Stimulated activated CD4-positive, alpha-beta T cell treated with anti-CD3 and anti-CD28 coated beads, Interleukin-1b, Interleukin-23, amount 100 ng/mL, for 1 hour (primary cell): ENCODE results near the gene COLGALT1.
"Not testable (repeated sequence)": the region's sequence is repeated elsewhere in the genome, so short reads cannot be mapped to it uniquely, and the experiment has no call there.

Experiments
- DNase-seq, 2 donors: peaks; one replicate each; pipeline ENCODE4 v3.0.0-alpha.2; 2020; ENCODE audit warnings: low read depth in 2 of 2

COLGALT1 gene

DNA sequence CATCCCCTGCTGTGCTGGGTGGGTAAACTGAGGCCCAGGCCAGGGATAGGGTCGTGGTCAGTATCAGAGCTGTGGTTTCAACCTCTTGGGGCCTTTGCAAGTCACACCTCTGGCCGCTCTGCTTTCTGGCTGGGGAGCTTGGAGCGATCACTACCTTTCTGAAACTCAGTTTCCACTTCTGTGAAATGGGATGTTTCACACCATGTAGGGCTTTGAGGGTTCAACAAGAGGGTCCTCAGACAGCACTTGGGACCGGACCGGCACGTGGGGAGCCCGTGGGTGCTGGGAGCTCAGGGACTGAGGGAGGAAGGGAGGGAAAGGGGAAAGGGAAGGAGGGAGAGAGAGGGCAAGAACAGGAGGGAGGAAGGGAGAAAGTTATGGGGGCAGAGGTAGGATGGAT lies 22.9 kb upstream of the COLGALT1 start:
- DNase-seq: no peak

DNA sequence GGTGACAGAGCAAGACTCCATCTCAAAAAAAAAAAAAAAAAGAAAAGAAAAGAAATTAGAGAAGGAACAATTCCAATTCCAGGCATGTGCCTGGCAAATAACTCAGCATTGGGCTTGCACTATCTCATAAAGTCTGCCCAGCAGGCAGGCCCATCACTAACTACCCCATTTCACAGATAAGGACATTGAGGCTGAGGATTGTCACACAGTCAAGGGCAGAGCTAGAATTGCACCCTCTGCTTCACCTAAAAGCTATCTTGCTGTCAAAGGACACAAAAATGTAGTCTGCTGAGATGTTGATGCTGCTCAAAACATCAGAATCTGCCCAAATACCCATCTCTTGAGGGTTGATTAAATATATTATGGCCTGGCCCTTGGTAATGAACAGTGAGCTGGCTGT lies 20.7 kb upstream of the COLGALT1 start:
- no peak for DNase-seq

DNA sequence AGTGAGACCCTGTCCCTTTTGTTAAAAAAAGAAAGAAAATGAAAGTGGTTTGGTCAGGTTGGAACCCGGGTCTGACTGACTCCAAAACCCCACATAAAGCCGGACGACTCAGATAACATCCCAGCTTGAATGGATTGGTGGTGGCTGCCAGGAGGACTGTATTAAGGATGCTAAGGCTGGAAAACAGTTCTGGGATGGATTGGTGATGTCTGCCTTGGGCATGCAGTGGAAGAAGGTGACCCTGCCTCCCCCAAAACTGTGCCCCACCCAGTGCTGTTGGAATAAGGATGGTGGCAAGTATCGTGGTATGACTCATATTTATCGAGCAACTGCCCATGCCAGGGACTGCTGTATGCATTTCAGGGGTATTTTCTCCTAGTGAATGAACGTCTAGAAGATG lies 18.5 kb upstream of the COLGALT1 start:
- no peak for DNase-seq

DNA sequence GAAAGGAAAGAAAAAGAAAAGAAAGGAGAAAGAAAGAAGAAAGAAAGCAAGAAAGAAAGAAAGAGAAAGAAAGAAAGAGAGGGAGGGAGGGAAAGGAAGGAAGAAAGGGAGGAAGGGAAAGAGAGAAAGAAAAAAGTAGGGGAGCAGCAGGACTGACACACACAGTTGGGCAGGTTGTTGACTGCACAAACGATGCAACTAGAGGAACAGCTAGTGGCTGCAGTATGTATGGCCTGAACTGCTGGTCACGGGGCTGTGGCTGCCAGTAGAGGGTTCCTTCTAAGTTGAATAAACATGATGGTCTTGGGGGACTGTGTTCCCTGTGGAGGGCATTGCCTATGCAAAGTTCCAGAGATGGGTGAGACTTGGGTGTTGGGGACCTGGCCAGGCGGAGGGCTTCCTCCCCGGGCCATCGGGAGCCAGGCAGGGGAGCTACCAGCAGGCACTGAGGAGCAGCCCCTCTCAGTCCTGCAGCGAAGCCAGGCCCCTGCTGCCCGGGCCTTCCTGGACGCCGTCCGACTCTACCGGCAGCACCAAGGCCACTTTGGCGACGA lies 16.7 kb upstream of the COLGALT1 start:
- no peak for DNase-seq

DNA sequence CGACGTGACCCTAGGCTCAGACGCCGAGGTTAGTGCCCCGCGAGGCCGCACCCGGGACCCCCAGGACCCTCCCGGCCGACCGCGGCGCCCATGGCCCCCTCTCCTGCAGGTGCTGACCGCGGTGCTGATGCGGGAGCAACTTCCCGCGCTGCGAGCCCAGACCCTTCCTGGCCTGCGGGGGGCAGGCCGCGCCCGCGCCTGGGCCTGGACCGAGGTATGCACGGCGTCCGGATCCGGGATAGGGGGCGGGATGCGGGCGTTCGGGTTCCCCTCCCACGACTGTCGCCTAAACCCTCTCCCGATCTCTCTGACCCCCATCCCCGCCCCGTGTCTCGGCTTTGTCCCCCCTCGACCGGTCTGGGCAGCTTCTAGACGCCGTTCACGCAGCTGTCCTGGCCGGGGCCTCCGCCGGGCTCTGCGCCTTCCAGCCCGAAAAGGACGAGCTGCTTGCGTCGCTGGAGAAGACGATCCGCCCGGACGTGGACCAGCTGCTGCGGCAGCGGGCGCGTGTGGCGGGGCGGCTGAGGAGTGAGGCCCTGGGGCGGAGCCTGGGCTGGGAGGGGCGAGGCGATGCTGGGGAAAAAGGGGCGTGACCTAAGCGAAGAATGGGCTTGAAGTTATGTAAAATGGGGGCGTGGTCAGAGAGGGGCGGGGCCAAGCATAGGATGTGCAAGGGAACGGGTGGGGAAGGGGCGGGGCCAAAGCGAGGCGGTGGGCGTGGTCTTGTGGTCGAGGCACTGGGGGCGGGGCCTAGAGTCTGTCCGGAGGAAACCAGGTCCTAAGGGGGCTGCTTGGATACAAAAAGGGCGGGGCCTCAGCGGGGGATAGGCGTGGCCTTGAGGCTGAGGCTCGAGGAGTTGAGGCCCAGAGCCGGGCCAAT lies 16.0 kb upstream of the COLGALT1 start:
- peak; percentile 94 for DNase-seq

DNA sequence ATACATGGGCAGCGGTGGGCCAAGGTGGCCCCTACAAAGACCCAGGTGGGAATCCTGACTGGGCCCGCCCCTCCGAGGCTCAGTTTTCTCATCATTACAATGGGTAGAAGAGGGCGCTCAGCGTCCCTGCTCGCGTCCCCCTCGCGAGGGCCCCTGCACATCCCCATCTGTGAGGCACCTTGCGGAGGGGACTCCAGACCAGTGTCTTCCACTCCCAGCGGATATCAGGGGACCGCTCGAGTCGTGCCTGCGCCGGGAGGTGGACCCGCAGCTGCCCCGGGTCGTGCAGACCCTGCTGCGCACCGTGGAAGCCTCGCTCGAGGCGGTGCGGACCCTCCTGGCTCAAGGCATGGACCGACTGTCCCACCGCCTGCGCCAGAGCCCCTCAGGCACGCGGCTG lies 15.3 kb upstream of the COLGALT1 start:
- no peak for DNase-seq

DNA sequence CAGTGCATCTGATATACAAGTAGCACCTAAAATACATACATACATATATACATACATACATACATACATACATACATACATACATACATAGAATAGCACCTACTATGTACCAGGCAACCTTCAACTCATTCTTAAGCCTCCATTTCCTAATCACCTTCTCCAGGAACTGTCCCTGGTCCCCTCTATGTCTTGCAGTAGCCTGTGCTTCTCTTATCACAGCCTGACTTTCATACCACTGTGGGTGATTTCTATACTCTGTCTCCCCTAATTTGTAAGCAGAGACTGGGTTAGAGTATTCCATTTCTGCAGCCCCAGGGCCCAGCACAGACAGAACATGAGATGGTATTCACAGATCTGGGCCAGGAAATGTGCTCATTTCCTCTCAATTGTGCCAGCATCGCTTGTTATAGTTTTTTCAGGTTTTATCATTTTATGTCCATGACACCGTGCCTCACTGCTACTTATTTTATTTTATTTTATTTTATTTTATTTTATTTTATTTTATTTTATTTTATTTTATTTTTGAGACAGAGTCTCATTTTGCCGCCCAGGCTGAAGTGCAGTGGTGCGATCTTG lies 14.2 kb upstream of the COLGALT1 start:
- DNase-seq: no peak

DNA sequence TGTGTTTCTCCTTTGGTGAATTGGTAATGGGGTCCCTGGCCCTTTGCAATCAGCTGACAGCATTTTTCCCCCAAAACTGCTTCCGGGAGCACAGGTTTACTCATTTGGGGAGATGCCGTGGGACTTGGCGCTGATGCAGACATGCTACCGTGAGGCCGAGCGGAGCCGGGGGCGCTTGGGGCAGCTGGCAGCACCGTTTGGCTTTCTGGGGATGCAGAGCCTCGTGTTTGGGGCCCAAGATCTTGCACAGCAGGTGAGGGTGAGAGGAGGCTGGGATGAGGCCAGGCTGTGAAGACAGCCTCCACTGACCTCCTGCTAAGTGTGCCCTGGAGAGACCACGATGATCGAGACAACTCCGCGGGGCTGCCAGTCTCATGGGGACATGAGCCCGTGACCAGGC lies 13.4 kb upstream of the COLGALT1 start:
- no peak for DNase-seq

DNA sequence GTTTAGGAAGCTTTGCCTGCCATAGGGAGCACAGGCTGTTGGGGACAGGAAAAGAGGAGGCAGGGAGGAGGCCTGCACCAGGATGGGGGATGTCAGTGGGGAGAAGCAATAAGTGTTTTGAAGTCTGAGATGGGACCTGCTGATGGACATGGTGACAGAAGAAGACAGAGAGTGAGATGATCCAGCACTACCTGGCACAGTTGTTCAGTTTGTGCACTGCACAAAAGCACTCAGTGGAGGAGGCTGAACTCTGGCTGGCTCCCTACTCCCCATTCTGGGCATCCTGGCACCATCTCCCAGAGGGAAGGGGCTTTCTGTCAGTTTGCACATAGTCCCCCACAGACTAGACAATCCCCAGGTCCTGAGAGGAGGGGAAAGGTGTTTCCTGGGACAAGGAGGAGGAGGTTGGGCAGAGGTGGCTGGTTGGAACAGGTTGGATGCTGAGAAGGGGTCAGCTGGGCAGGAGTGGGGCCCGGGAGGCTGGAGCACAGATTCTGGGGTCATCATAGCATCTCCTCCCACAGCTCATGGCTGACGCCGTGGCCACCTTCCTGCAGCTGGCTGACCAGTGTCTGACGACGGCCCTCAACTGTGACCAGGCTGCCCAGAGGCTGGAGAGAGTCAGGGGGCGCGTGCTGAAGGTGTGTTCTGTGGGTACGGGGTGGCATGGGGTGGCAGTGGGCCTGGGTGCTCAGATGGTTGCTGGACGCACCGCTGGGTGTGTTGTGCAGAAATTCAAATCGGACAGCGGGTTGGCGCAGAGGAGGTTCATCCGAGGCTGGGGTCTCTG lies 12.5 kb upstream of the COLGALT1 start:
- no peak for DNase-seq

DNA sequence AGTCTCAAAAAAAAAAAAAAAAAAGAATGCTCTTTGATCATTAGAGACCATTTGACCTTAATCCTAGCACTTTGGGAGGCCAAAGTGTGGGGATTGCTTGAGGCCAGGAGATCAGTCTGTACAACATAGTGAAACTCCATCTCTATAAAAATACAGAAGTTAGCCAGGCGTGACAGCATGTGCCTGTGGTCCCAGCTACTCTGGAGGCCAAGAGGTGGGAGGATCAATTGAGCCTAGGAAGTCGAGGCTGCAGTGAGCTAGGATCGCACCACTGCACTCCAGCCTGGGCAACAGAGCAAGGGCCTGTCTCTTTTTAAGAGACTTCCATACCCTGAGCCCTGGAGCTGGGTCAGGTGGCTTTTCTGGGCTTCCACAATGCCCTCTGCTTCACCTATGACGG lies 11.5 kb upstream of the COLGALT1 start:
- DNase-seq: no peak

DNA sequence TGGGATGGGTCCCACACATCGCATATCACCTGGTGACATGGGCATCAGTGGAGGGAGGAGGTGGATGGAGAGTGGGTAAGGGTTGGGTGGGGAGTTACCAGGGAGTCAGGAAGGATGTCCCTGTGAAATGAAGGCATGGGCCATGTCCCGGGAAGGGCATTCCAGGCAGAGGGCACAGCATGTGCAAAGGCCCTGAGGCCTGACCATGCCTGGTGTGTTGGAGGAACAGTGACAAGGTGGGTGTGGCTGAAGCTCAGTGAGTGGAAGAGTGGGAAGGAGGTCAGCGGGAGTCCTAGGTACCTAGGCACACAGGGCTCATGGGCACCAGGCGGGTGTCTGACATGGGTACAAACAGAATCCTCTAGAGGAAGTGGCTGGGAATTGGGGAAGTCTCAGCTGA lies 11.0 kb upstream of the COLGALT1 start:
- no peak for DNase-seq

DNA sequence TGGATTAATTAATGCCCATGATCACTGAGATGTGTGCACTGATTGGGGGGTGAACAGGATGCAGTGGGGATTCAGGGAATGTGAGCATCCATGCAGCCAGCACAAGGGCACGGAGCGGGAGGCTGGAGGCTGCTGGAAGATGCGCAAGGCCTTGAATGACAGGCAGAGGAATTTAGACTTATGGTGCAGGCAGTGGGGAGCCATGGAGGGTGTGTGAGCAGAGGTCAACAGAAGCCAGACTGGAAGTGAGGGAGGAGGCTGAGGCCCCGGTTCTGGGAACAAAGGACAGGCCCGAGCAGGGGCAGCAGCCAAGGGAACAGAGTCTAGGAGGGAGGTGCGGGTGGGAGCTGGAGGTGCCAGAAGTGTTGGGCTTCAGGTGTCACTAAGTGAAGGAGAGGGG lies 7.3 kb upstream of the COLGALT1 start:
- DNase-seq: no peak

DNA sequence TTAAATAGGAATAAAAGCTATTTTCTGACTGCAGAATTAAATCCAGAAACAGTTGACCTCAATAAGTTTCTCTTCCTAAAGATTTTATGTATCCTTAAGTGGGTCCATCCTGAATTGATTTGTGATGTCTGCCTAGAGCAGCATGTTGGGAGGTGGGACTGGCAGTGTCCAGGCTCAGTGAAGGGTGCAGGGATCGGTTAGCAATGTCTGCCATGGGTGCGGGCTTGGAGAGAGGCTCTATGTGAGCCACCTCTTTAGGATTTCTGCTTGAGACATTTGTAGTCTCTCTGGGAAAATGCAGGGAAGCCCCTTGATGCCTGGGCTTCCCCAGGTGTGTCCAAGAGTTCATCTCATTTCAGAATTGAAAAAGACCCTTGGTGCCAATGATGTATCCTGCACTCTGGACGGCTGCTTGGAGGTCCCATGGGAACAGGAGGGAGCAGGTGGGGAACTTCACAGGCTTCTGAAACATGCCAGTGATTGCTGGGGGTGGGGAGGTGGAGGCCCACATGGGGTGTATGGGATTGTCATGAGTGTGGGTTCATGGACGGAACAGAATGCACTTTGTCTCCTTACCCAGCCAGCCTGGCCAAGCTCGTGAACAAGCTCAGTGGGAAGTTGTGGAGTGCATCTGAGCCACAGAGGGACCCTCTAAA lies 6.2 kb upstream of the COLGALT1 start:
- no peak for DNase-seq

DNA sequence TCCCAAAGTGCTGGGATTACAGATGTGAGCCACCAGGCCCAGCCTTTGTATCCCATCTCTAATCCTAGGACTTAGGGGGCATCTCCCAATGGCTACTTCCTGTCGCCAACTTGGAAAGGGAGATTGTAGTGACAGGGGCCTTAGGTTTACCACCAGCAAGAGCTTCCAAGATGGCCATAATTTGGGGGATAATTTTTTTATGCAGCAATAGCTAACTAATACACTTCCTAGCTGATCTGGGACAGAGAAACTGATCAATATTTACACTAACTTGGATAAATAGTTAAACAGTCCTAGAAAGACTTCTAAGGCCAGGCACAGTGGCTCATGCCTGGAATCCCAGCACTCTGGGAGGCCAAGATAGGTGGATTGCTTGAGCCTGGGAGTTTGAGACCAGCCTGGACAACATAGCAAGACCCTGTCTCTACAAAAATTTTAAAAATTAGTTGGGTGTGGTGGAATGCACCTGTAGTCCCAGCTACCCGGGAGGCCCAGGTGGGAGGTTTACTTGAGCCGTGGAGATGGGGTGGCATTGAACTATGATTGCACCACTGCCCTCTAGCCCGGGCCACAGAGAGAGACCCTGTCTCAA lies 5.3 kb upstream of the COLGALT1 start:
- DNase-seq: no peak

DNA sequence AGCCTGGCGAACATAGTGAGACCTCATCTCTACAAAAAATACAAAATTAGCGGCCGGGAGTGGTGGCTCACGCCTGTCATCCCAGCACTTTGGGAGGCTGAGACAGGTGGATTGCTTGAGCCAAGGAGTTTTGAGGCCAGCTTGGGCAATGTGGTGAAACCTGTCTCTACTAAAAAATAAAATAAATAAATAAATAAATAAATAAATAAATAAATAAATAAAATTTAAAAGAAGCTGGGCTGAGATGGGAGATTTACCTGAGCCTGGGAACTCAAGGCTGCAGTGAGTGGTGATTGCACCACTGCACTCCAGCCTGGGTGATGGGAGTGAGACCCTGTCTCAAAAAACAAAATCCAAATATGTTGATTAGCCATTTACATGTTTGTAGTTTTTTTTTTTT lies 2.7 kb upstream of the COLGALT1 start:
- DNase-seq: not testable (repeated sequence)

DNA sequence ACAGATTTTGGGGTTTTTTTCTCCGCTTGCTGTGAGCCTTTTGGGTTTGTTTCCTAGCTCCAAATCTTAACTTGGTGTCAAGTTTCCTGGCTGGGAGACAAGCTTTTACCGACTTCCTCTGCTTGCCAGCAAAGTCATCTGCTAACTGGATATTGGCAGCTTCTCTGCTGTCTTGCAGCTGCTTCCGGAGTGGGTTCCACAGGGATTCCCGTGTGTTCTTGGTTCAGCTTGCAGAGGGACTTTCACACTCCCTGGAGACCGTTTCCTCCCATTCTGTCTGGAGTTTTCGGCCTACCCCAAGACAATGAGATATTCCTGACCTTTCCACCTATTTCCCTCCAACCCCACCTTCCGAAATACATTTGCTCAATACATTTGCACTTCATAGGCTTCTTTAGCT lies 2.2 kb upstream of the COLGALT1 start:
- no peak for DNase-seq

DNA sequence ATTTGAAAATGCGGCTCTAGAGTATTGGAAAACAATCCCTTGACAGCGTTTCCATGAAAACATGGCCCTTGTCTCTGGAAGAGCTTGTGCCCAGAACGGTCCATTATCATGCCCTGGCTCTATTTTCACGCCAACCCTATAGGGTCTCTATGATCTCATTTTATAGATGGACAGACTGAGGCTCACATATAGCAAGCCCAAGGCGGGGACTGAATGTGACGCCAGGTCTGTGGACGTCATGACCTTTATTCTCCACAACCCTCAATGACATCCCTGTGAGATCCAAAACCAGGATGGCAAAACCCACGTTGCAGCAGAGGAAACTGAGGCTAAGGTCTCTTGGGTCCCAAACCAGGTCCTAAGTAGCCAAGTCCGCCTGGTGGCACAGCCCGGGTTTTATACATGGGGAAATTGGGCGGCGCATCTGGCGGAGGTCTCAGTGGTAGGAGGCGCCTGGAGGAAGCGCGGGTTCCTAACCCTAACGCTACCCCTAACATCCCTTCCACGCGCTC lies 425 bp upstream of the COLGALT1 start:
- no peak for DNase-seq

DNA sequence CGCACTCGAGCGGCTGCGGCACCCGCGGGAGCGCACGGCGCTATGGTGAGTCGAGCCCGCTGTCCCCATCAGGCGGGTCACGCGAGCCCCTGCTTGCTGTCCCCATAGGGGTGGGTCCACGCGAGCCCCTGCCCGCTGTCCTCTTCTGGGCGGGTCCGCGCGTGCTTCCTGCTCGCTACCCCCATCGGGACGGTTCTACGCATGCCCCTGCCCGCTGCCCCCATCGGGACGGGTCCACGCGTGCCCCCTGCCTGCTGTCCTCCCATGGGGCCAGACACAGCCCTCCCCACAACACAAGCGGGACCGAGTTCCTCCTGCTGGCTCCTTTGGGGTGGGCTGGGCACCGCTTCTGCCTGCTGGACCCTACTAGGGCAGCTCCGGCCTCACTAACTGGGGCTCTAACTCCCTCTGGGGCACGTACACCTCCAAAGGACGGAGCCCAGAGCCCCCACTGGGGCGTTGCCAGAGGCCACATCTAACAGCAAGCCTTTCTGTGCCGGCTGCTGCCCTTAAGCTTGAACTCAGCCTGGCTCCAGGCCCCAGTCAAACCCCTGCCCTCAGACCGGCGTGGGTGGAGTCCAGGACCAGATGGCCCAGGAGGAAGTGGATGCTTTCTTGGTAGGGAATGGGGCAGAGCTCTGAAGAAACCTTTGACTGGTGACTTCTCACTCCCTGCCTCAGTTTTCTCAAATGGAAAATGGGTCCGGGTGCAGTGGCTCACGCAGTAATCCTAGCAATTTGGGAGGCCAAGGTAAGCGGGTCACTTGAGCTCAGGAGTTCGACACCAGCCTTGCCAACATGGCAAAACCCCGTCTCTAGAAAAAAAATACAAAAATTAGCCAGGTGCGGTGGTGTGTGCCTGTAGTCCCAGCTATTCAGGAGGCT lies 722 bp downstream of the COLGALT1 start:
- DNase-seq: no peak

DNA sequence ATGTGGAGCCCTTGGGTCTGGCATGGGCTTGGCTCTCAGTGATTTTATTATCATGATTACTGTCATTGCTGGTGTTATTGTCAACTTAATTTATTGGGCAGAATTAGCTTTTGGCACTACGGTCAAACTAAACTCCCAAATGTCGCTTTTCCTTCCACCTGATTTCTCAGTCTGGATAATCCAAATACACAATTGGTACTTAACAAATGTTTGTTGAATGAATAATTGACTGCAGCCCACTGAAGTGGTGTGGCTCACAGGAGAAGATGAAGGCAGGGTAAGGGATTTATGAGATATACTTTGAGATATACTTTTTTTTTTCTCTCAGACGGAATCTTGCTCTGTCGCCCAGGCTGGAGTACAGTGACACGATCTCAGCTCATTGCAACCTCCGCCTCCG lies 1.5 kb downstream of the COLGALT1 start:
- no peak for DNase-seq

DNA sequence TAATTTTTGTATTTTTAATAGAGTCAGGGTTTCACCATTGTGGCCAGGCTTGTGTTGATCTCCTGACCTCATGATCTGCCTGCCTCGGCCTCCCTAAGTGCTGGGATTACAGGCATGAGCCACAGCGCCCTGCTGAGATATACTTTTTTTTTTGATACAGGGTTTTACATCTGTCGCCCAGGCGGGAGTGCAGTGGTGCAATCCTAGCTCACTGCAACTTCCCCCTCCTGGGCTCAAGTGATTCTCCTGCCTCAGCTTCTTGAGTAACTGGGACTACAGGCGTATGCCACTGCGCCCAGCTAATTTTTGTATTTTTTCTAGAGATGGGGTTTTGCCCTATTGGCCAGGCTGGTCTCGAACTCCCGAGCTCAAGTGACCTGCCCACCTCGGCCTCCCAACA lies 2.0 kb downstream of the COLGALT1 start:
- DNase-seq: no peak
